ENCODE results near the gene CAMK2N1. TPM values are rescaled to one million over a fixed set of nuclear protein-coding genes. Genes with fewer than 3 reads are reported as not detected.

Gene CAMK2N1
- total and polyA plus RNA-seq, 10 of the 15 experiments (the other 5 are each of a cell fraction or from before 2014, with no cell fraction given), result 0.23 TPM; not detected in 9

- intact Hi-C loops (cut with micrococcal nuclease; ENCODE audit: unreplicated experiment) (no loop called here), in situ Hi-C loops (cut with MboI) (no loop called here)
- DNase-seq (ENCODE audit: low read depth, low spot score) (no peak), ATAC-seq (no peak), FAIRE-seq (no peak)
- H3K9ac ChIP-seq (ENCODE audit: control insufficient read depth, insufficient read depth, low read length), result no peak overlapping the region
- ChIA-PET SMC1A (ENCODE audit: uncharacterized antibody, unreplicated experiment) (interaction anchor here (1.2 kb wide), 1 partner anchor 19 kb away, joined by 3 read pairs; no protein-coding TSS in a partner anchor), CTCF (no interaction called here), POLR2A (no interaction called here), RAD21 (ENCODE audit: unreplicated experiment) (no interaction called here)
- H3K4me3 ChIP-seq, result no peak overlapping the region
- WGBS (ENCODE audit: insufficient coverage, insufficient replicate concordance, low lambda C conversion rate, missing lambda C conversion rate), result 55% methylated on average over 2 of the region's 2 CpGs
- no peaks in the 10 kb centered on the region for H3K36me3 ChIP-seq (ENCODE audit: control insufficient read depth in 2 of 2, insufficient read depth in 2 of 2, low read length in 1 of 2)
- no peaks in the 10 kb centered on the region for H3K4me1 ChIP-seq (ENCODE audit: control insufficient read depth, insufficient read depth, low read length)
- peaks cover 3 to 10% of the 10 kb centered on the region in 2 experiments for H3K27me3 ChIP-seq (replicated peaks in 1 of 2; ENCODE audit: control insufficient read depth in 2 of 2, insufficient read depth in 2 of 2, low read length in 1 of 2)
- no peaks in the 10 kb centered on the region for H3K9me3 ChIP-seq (replicated peaks; ENCODE audit: control insufficient read depth, insufficient read depth, low read length)
- BruUV-seq (replicated peaks), result no TSS peak
- no peaks in the 10 kb centered on the region for H3K79me2 ChIP-seq (ENCODE audit: control insufficient read depth, insufficient read depth, low read length)
- H3K27ac ChIP-seq (ENCODE audit: control insufficient read depth, insufficient read depth), result no peak overlapping the region
- H4K20me1 ChIP-seq (ENCODE audit: control insufficient read depth, insufficient read depth), result no peaks in the 10 kb centered on the region
- H3K4me2 ChIP-seq (ENCODE audit: control insufficient read depth, insufficient read depth), result no peak overlapping the region
- H2AFZ ChIP-seq (ENCODE audit: control insufficient read depth, low read depth, low read length), result no peak overlapping the region
- TF ChIP-seq CEBPB (IDR thresholded peaks at IDR 0.05; ENCODE audit: borderline replicate concordance in 1 of 2, low read depth in 2 of 2, low read length in 2 of 2) (no peak), IRF5 (IDR thresholded peaks at IDR 0.05; ENCODE audit: borderline replicate concordance) (no peak), ZBTB4 (CRISPR knock-in tag; IDR thresholded peaks at IDR 0.05) (no peak), RAD51 (IDR thresholded peaks at IDR 0.05) (no peak), SPI1 (IDR thresholded peaks at IDR 0.05; ENCODE audit: borderline replicate concordance, insufficient read depth, low read depth, low read length) (no peak), NFYB (IDR thresholded peaks at IDR 0.05; ENCODE audit: insufficient read depth, low read depth, low read length) (no peak), YBX1 (IDR thresholded peaks at IDR 0.05) (no peak), ZNF217 (IDR thresholded peaks at IDR 0.05) (no peak), EED (IDR thresholded peaks at IDR 0.05; ENCODE audit: low read depth) (no peak), KDM1A (IDR thresholded peaks at IDR 0.05; ENCODE audit: borderline replicate concordance) (no peak), ATF2 (IDR thresholded peaks at IDR 0.05; ENCODE audit: low read length) (no peak), CUX1 (IDR thresholded peaks at IDR 0.05; ENCODE audit: insufficient replicate concordance, low read depth, low read length) (no peak)
Measured at GRCh38 chr1:20474333-20474975, 11.6 kb downstream of the CAMK2N1 start.
